OCI-LY1 (cell line): ENCODE data around the gene SLC37A1.

Experiments
- CTCF ChIP-seq: fragments of 200-600 bp; sonication (generic), shearing (Covaris generic); IDR thresholded peaks from 2 replicates; pipeline ENCODE4 v1.5.1; 2017; ENCODE audit warnings: mild to moderate bottlenecking, antibody characterized with exemption, low read length, moderate library complexity, mixed read lengths
- EZH2 ChIP-seq: fragments of 200-600 bp; sonication (generic), shearing (Covaris generic); IDR thresholded peaks from 2 replicates; pipeline ENCODE4 v1.8.0; 2017; ENCODE audit warnings: borderline replicate concordance, mixed run types, mild to moderate bottlenecking, antibody characterized with exemption, low read length, moderate library complexity, mixed read lengths

- no peak for TF ChIP-seq CTCF
- TF ChIP-seq EZH2, result no peak
Measured at GRCh38 chr21:42626171-42626570, 112.5 kb downstream of the SLC37A1 start.
